IPS-18a (cell line): ENCODE results near the gene DOK7.

ENCODE experiments used
- H3K27ac ChIP-seq: one replicate; pipeline ENCODE4 v1.5.1; 2013; ENCODE audit warnings: low read length
- H3K27me3 ChIP-seq: one replicate; pipeline ENCODE4 v1.6.1; 2013; ENCODE audit warnings: mild to moderate bottlenecking, low read length; ENCODE audit not compliant: control insufficient read depth, insufficient read depth
- H3K36me3 ChIP-seq: one replicate; pipeline ENCODE4 v1.6.1; 2013; ENCODE audit warnings: low read depth, low read length; ENCODE audit not compliant: control insufficient read depth
- H3K4me1 ChIP-seq: one replicate; pipeline ENCODE4 v1.6.1; 2013; ENCODE audit warnings: low read depth, low read length; ENCODE audit not compliant: control insufficient read depth
- H3K4me3 ChIP-seq: one replicate; pipeline ENCODE4 v1.5.1; 2013; ENCODE audit warnings: low read length
- H3K9ac ChIP-seq: one replicate; pipeline ENCODE4 v1.6.1; 2013; ENCODE audit warnings: mild to moderate bottlenecking, low read length, moderate library complexity
- H3K9me3 ChIP-seq: one replicate; pipeline ENCODE4 v1.6.1; 2013; ENCODE audit warnings: low read depth, low read length; ENCODE audit not compliant: control insufficient read depth

Gene DOK7

DNA sequence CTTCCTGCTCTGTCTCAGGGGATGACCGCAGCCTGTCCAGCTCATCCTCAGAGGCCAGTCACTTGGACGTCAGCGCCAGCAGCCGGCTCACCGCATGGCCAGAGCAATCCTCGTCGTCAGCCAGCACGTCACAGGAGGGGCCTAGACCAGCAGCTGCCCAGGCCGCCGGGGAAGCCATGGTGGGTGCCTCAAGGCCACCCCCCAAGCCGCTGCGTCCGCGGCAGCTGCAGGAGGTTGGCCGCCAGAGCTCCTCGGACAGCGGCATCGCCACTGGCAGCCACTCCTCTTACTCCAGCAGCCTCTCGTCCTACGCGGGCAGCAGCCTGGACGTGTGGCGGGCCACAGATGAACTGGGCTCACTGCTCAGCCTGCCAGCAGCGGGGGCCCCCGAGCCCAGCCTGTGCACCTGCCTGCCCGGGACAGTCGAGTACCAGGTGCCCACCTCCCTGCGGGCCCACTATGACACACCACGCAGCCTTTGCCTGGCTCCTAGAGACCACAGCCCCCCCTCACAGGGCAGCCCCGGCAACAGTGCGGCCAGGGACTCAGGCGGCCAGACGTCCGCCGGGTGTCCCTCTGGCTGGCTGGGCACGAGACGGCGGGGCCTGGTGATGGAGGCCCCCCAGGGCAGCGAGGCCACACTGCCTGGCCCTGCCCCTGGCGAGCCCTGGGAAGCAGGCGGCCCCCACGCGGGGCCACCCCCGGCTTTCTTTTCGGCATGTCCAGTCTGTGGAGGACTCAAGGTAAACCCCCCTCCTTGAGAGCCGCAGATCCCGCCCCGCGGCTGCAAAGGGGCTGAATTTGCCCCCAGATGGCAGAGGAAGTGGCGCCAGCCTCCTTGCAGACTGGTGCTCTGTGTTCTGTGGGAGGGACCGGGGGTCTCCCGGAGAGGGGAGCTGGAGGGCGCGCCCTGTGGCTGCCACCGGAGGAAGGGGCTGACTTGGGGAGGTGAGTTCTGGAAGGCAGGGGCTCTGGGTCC is 29.9 kb downstream of the DOK7 start:
- no peaks in the 10 kb centered on the region for H3K9me3 ChIP-seq
- no peak overlapping the region for H3K4me3 ChIP-seq
- H3K4me1 ChIP-seq = peaks cover 6% of the 10 kb centered on the region
- H3K27ac ChIP-seq = no peak overlapping the region
- no peak overlapping the region for H3K9ac ChIP-seq
- no peaks in the 10 kb centered on the region for H3K36me3 ChIP-seq
- peaks cover 100% of the 10 kb centered on the region for H3K27me3 ChIP-seq

DNA sequence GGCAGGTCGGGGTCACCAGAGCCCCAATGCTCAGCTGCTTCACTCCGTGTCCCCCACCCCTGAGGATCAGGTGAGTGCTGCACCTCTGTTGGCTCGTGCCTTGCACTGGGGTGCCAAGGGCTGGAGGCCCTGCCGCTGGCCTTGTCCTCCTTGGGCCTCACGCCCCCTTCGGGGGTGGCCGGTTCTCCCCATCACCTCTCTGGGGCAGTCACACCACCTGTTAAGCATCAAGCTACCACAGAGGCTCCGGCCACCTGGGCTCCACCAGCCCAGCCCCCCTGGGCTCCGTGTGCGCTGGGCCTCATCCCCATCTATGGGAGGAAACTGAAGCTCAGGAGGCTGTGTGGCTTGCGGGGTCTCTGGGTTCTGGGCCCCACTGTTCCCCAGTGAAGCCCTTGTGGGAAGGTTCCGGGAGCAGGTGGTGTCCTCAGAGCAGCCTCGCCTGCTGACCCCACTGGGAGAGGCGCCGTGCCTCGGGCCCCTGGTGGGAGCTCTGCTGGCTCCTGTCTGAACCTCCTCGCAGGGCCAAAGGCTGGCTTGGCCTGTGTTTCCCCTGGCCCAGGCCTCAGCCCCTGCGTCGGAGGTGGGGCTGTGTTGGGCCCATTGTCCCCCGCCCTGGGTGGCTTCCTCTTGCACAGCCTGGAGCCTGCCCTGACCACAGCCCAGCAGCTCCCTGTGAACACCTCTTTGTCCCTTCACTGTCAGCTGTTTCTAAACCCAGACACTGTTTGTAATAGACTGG is 30.8 kb downstream of the DOK7 start:
- no peak overlapping the region for H3K9ac ChIP-seq
- peaks cover 99% of the 10 kb centered on the region for H3K27me3 ChIP-seq
- H3K4me1 ChIP-seq = peaks cover 6% of the 10 kb centered on the region
- H3K4me3 ChIP-seq = no peak overlapping the region
- no peak overlapping the region for H3K27ac ChIP-seq
- H3K36me3 ChIP-seq = no peaks in the 10 kb centered on the region
- H3K9me3 ChIP-seq = no peaks in the 10 kb centered on the region

DNA sequence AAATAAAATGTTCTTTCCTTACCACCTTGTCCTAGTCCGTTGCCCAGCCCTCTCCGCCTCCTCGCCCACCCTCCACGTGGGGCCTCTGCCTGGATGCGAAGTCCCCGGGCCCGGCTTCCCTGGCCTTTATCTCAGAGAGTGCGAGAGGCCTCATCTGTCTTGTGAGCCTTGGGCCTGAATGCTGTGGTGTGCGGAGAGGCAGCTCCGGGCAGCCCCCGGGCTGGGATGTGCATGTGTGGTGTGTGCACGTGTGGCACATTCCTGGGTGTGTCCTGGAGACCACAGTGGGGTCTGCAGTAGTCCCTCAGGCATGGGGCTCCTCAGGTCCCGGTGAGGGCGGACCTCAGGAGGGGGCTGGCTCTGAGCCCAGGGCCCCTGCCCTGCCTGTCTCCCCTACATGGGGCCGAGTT is 31.4 kb downstream of the DOK7 start:
- Histone ChIP-seq H3K27ac (no peak overlapping the region), H3K36me3 (no peaks in the 10 kb centered on the region), H3K4me3 (no peak overlapping the region), H3K9ac (no peak overlapping the region), H3K27me3 (peaks cover 99% of the 10 kb centered on the region), H3K9me3 (no peaks in the 10 kb centered on the region), H3K4me1 (peaks cover 6% of the 10 kb centered on the region)

DNA sequence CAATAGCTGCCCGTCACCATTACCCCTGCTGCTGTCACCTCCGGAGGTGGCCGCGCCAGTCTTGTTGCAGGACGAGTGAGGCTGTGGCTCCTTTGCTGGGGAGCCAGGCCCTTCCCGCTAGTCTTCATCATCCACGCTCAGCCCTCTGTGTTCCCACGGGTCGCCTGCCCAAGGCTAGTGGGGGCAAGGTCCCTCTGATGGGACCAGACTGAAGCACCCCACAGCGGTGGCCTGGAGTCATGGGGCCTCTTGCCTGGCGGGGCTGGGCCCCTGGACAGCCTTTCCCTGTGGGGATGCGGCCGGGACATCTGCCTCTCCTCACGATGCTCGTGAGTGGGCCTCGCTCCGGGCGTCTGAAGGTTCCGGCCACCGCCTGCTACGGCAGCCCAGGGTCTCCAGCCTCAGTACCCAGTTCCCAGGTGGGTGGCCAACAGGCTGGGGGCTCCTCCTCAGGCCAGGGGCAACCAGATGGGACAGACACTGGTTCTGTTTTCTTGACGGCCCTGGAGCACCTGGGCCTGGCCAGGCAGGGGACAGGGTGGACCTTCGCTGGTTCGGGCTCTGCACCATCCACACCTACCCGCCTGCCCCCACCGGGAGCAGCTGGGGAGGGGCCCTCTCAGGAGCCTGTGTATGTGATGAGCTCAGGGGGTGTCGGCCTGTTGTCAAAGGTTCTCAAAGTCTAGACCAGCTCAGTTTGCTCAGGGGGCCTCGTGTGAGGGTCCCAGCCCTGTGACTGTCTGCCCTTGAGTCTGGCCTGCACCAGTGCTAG is 32.3 kb downstream of the DOK7 start:
- H3K9ac ChIP-seq = no peak overlapping the region

DNA sequence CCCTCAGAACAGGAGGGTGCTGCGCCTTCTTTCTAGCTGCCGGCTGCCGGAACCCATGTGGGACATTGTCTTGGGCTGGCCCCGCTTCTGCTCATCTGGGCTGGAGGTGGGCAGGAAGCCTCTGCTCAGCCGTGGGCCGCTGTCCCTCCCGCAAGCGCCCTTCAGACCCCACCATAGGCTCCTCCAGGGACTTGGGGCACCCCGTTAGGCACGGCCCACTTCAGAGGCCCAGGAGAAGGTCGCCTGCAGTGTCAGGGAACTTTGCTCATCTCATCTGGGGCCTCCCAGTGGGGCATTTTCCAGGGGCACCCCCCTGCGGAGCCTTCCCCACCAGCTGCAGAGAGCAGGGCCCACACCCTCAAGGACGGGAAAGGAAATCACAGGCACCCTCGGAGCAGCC is 32.9 kb downstream of the DOK7 start:
- H3K36me3 ChIP-seq = no peaks in the 10 kb centered on the region
- no peak overlapping the region for H3K9ac ChIP-seq
- H3K4me1 ChIP-seq = peaks cover 6% of the 10 kb centered on the region
- no peak overlapping the region for H3K4me3 ChIP-seq
- peaks cover 83% of the 10 kb centered on the region for H3K27me3 ChIP-seq
- H3K27ac ChIP-seq = no peak overlapping the region
- H3K9me3 ChIP-seq = no peaks in the 10 kb centered on the region

More for the DNA sequence above, 32.3 kb downstream of the DOK7 start:
- no peak overlapping the region for H3K27ac ChIP-seq
- no peaks in the 10 kb centered on the region for H3K36me3 ChIP-seq
- no peak overlapping the region for H3K4me3 ChIP-seq
- peaks cover 90% of the 10 kb centered on the region for H3K27me3 ChIP-seq
- peaks cover 6% of the 10 kb centered on the region for H3K4me1 ChIP-seq
- no peaks in the 10 kb centered on the region for H3K9me3 ChIP-seq

DNA sequence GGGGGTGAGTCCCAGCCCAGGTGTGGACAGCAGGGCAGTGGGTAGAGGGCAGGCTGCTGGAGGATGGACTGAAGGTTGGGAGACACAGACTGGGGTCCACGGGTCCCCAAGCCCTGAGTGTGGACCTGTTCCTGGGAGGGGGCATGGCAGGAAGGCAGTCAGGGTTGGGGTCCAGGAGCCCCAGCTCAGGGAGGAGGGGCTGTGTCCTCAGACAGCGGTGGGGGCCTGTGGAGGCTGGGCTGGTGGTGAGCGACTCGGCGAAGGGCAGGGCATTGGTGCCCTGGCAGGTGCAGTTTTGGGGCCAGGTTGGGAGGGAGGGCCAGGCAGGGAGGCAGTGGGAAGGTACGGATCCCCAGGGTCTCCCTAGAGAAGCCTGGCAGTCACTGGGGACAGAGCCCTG is 34.0 kb downstream of the DOK7 start:
- Histone ChIP-seq H3K4me1 (peaks cover 6% of the 10 kb centered on the region), H3K27me3 (peaks cover 76% of the 10 kb centered on the region), H3K4me3 (no peak overlapping the region), H3K9ac (no peak overlapping the region), H3K36me3 (no peaks in the 10 kb centered on the region), H3K9me3 (no peaks in the 10 kb centered on the region), H3K27ac (no peak overlapping the region)

DNA sequence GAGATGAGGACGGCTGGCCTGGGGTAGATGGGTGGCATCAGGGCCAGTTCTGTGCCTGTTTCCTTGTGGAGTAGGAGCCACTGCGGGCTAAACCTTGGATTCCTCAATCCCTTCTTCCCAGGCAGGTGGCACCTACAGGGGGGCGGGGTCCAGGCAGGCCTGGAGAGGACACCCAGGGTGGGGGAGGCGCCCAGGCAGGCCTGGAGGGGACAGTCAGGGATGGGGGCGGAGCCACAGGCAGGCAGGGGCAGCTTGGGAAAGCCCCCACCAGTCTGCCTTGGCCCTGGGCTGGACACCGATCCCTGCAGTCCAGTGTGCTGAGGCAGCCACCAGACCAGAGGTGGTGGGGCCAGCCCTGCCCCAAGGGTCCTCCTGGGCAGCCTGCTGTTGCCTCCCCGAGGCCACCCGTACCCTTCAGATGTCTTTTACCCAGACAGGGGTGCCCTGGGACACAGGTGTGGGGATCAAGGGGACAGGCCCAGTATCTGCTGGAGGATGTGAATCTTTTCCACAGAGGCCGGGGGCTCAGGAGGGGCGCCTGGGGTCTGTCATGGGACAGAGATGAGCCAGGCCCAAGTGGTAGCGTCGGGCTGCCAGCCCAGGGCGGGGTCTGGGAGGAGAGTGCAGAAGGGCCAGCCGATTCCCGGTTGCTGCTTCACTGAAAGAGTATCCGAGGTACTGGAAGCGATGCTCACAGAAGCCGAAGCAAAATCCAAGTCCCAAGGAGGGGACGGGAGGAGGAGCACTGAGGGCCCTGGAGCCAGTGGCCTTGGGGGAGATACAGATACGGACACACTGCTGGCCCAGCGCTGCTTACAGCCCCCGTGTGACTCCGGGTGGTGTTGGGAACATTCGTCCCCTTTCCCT is 34.6 kb downstream of the DOK7 start:
- H3K4me1 ChIP-seq = peaks cover 6% of the 10 kb centered on the region
- H3K4me3 ChIP-seq = no peak overlapping the region
- H3K27me3 ChIP-seq = peaks cover 70% of the 10 kb centered on the region
- no peak overlapping the region for H3K27ac ChIP-seq
- peaks cover 4% of the 10 kb centered on the region for H3K36me3 ChIP-seq
- H3K9me3 ChIP-seq = no peaks in the 10 kb centered on the region
- no peak overlapping the region for H3K9ac ChIP-seq

DNA sequence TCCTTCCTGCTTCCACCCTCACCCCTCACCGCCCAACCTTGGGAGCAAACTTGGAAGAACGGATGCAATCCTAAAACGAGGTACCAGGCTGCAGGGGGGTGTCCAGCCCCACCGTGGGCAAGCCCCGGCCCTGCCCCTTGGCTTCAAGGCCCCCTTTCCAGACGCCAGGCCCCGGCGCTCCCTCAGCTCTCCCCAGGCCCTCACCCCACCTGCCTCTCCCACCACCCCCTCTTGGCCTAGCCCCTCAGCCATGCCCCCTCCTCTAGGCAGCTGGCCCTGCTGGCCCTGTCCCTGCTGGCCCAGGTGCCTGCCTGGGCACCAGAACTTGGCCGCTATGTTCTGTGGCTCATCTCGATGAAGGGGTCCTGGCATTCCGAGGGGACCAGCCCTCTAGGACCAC is 35.3 kb downstream of the DOK7 start:
- H3K9me3 ChIP-seq = no peaks in the 10 kb centered on the region
- H3K27ac ChIP-seq = no peak overlapping the region
- H3K27me3 ChIP-seq = peaks cover 63% of the 10 kb centered on the region
- peaks cover 4% of the 10 kb centered on the region for H3K36me3 ChIP-seq
- H3K4me3 ChIP-seq = no peak overlapping the region
- H3K4me1 ChIP-seq = peaks cover 6% of the 10 kb centered on the region
- no peak overlapping the region for H3K9ac ChIP-seq

DNA sequence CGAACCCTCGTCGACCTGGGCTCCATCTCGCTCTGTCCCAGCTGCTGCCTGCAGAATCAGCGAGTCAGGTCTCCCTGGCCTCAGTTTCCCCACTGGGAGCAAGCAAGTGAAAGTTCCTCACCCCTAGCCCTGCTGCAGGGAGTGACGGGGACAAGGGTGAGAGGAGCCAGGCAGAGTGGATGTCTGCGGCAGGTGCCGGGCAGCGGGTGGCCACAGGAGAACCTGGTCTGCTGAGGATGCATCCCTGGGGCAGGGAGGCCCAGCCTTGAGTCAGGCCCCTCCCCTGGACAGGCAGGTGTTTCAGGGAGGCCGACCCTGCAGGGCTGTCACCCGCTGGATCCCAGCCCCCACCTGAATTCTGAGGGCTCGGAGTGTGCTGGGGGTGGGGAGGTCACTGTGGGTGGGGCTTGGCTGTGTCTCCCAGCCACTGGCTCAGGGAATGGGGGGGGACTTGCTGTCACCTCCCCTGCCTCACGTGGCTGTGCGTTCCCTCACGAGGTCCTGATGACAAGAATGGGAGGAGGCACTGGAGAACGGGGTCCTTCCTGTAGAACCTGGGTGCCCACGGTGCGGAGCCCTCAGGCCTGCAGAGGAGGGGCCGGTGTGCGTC is 35.9 kb downstream of the DOK7 start:
- Histone ChIP-seq H3K9me3 (no peaks in the 10 kb centered on the region), H3K27ac (no peak overlapping the region), H3K9ac (no peak overlapping the region), H3K27me3 (peaks cover 63% of the 10 kb centered on the region), H3K4me3 (no peak overlapping the region), H3K4me1 (peaks cover under 1% of the 10 kb centered on the region), H3K36me3 (peaks cover 4% of the 10 kb centered on the region)

DNA sequence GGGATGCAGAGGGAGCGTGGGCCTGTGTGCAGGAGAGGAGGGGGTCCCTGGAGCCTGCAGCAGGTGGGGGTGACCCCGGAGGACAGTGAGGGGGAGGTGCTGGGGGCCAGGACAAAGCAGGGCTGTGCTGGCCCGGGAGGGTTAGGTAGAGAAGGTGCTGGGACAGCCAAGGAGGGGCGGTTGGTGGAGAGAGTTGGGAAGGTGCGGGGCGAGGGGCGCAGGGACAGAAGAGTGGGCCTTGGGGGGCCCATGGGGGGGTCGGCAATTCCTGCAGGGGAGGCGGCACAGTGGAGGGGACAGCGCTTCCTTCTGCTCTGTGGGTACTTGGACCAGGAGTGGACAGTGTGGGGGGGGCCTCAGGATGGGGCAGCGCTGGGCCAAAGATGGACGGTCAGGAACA is 36.6 kb downstream of the DOK7 start:
- H3K4me1 ChIP-seq = no peaks in the 10 kb centered on the region
- H3K36me3 ChIP-seq = peaks cover 4% of the 10 kb centered on the region
- H3K27me3 ChIP-seq = peaks cover 58% of the 10 kb centered on the region
- H3K27ac ChIP-seq = no peak overlapping the region
- no peak overlapping the region for H3K9ac ChIP-seq
- no peaks in the 10 kb centered on the region for H3K9me3 ChIP-seq
- H3K4me3 ChIP-seq = no peak overlapping the region
